HepG2 (cell line): ENCODE measurements around the gene ATRNL1. TPM values are rescaled to one million over a fixed set of nuclear protein-coding genes. Genes with fewer than 3 reads are reported as not detected.

Experiments
- ATAC-seq: fragments of 200-7000 bp; cut with Tn5 transposase; 3 replicates; pipeline ENCODE4 v1.9.1; 2020; ENCODE audit warnings: mild to moderate bottlenecking, moderate library complexity
- BruUV-seq: library from RNA; stranded (reverse); fragments of 400-500 nt; replicated peaks from 2 replicates; lab custom pipeline; 2021; lab: Mats Ljungman, UMichigan
- CTCF ChIA-PET: fragments of 300-600 bp; formaldehyde crosslinking; extraction: SDS; loops from one replicate; lab custom pipeline; 2021; ENCODE audit warnings: low total read pairs, inconsistent platforms, low intra/inter-chr PET ratio; lab: Yijun Ruan, JAX
- POLR2A ChIA-PET: fragments of 350-600 bp; sonication (Branson Sonifier 250); formaldehyde crosslinking; loops from one replicate; lab custom pipeline; 2020; ENCODE audit warnings: antibody characterized with exemption, inconsistent platforms; lab: Yijun Ruan, JAX
- DNase-seq: peaks from one replicate; pipeline ENCODE4 v3.0.0-alpha.2; 2015; ENCODE audit warnings: low spot score
- FAIRE-seq: peaks from 3 replicates; lab custom pipeline; 2011; peaks lifted over from hg19 to GRCh38; lab: Jason Lieb, UNC
- H2AFZ ChIP-seq: one replicate; pipeline ENCODE4 v1.6.1; 2011; ENCODE audit warnings: low read length, inconsistent platforms
- H3K27ac ChIP-seq: fragments of 300-600 bp; 3 replicates; pipeline ENCODE4 v1.8.0; 2011; ENCODE audit warnings: mixed run types, mild to moderate bottlenecking, mixed read lengths, low read length, inconsistent platforms; ENCODE audit not compliant: insufficient read depth; ENCODE audit errors: extremely low read length
- H3K27me3 ChIP-seq, 2 experiments: fragments of 200-600 bp in 1 of 2; 2 replicates in 1 of 2; 3 replicates in 1 of 2; pipeline versions ENCODE4 v1.6.0 to v1.8.0; 2011; ENCODE audit warnings: low read length in 2 of 2, mild to moderate bottlenecking in 2 of 2, moderate library complexity in 2 of 2, inconsistent platforms in 1 of 2; ENCODE audit not compliant: insufficient read depth in 2 of 2, control insufficient read depth in 1 of 2
- H3K36me3 ChIP-seq, 2 experiments: fragments of 200-600 bp in 1 of 2; replicated peaks in 1 of 2; 2 replicates in 1 of 2; 3 replicates in 1 of 2; pipeline versions ENCODE4 v1.5.1 to v1.8.0; 2011; ENCODE audit warnings: low read length in 2 of 2, inconsistent platforms in 1 of 2; ENCODE audit not compliant: insufficient read depth in 2 of 2, control insufficient read depth in 1 of 2
- H3K4me1 ChIP-seq: 2 replicates; pipeline ENCODE4 v1.5.1; 2012; ENCODE audit warnings: low read length, inconsistent platforms; ENCODE audit not compliant: insufficient read depth
- H3K4me2 ChIP-seq: 2 replicates; pipeline ENCODE4 v1.6.0; 2011; ENCODE audit warnings: low read depth, low read length, inconsistent platforms
- H3K4me3 ChIP-seq, 3 experiments: fragments of 200-600 bp in 1 of 3; sonication (generic), shearing (Covaris generic) in 1 of 3; replicated peaks in 1 of 3; 2 replicates each; pipeline ENCODE4 v1.5.1; 2011 to 2016; ENCODE audit warnings: low read length in 3 of 3, inconsistent platforms in 2 of 3, low read depth in 2 of 3, mild to moderate bottlenecking in 2 of 3, control low read depth in 1 of 3, mixed read lengths in 1 of 3; ENCODE audit not compliant: insufficient read depth in 1 of 3
- H3K79me2 ChIP-seq: one replicate; pipeline ENCODE4 v1.6.1; 2011; ENCODE audit warnings: low read length, inconsistent platforms; ENCODE audit not compliant: insufficient read depth
- H3K9ac ChIP-seq: 2 replicates; pipeline ENCODE4 v1.6.0; 2011; ENCODE audit warnings: mild to moderate bottlenecking, low read depth, low read length, inconsistent platforms; ENCODE audit not compliant: insufficient read depth
- H3K9me3 ChIP-seq: 2 replicates; pipeline ENCODE4 v1.5.1; 2012; ENCODE audit warnings: mild to moderate bottlenecking, low read length
- H4K20me1 ChIP-seq: 2 replicates; pipeline ENCODE4 v1.6.0; 2011; ENCODE audit warnings: inconsistent platforms, mild to moderate bottlenecking, low read length, moderate library complexity; ENCODE audit not compliant: insufficient read depth
- ARNT2 ChIP-seq: sonication (generic); formaldehyde crosslinking; IDR thresholded peaks from 2 replicates; pipeline ENCODE4 v1.8.0; 2022; ENCODE audit warnings: mild to moderate bottlenecking, low read depth, missing genetic modification reagents, moderate library complexity
- CEBPB ChIP-seq: IDR thresholded peaks from 2 replicates; pipeline ENCODE4 v1.6.1; 2011; ENCODE audit warnings: low read depth, low read length, improper control_type of control experiment, borderline replicate concordance
- ELF1 ChIP-seq: sonication (generic); formaldehyde crosslinking; IDR thresholded peaks from 2 replicates; pipeline ENCODE4 v1.4.0; 2020; ENCODE audit warnings: missing genetic modification reagents
- GLI4 ChIP-seq: sonication (generic); formaldehyde crosslinking; IDR thresholded peaks from 2 replicates; pipeline ENCODE4 v1.5.1; 2020; ENCODE audit warnings: missing genetic modification reagents, mild to moderate bottlenecking, moderate library complexity, borderline replicate concordance
- HMGA1 ChIP-seq: sonication (generic); formaldehyde crosslinking; conservative IDR thresholded peaks from 2 replicates; pipeline ENCODE4 v1.4.0; 2020; ENCODE audit warnings: missing genetic modification reagents
- HNRNPK ChIP-seq: fragments of 200-400 bp; formaldehyde crosslinking; IDR thresholded peaks from 2 replicates; pipeline ENCODE4 v1.6.1; 2018; ENCODE audit warnings: low read length, low read depth, moderate library complexity, mild to moderate bottlenecking; ENCODE audit not compliant: poor library complexity, severe bottlenecking
- RBFOX2 ChIP-seq: fragments of 200-400 bp; formaldehyde crosslinking; IDR thresholded peaks from 2 replicates; pipeline ENCODE4 v1.6.1; 2017; ENCODE audit warnings: low read depth, mild to moderate bottlenecking, low read length
- SMARCC2 ChIP-seq: fragments of 450-650 bp; IDR thresholded peaks from 2 replicates; pipeline ENCODE4 v1.6.1; 2017; ENCODE audit warnings: antibody characterized with exemption, mild to moderate bottlenecking
- SOX5 ChIP-seq: IDR thresholded peaks from 2 replicates; pipeline ENCODE4 v1.6.1; 2016; ENCODE audit warnings: borderline replicate concordance
- SOX6 ChIP-seq, 2 experiments: fragments of 450-650 bp in 1 of 2; sonication (generic) in 1 of 2; formaldehyde crosslinking in 1 of 2; IDR thresholded peaks; 2 replicates each; pipeline versions ENCODE4 v1.4.0 to v1.6.1; 2017 to 2020; ENCODE audit warnings: antibody characterized with exemption in 1 of 2, mild to moderate bottlenecking in 1 of 2, missing genetic modification reagents in 1 of 2
- SPEN ChIP-seq: sonication (generic); formaldehyde crosslinking; IDR thresholded peaks from 2 replicates; pipeline ENCODE4 v1.5.1; 2020; ENCODE audit warnings: low read depth, mild to moderate bottlenecking, missing genetic modification reagents
- UBTF ChIP-seq: sonication (generic); formaldehyde crosslinking; IDR thresholded peaks from 2 replicates; pipeline ENCODE4 v1.4.0; 2020; ENCODE audit warnings: mild to moderate bottlenecking, missing genetic modification reagents
- ZBTB1 ChIP-seq: sonication (generic); formaldehyde crosslinking; IDR thresholded peaks from 2 replicates; pipeline ENCODE4 v1.4.0; 2020; ENCODE audit warnings: missing genetic modification reagents, borderline replicate concordance
- ZBTB42 ChIP-seq: sonication (generic); formaldehyde crosslinking; IDR thresholded peaks from 2 replicates; pipeline ENCODE4 v1.5.0; 2020; ENCODE audit warnings: mild to moderate bottlenecking, missing genetic modification reagents
- ZFAT ChIP-seq: sonication (generic); formaldehyde crosslinking; conservative IDR thresholded peaks from 2 replicates; pipeline ENCODE4 v1.8.1; 2023; ENCODE audit warnings: missing genetic modification reagents, inconsistent platforms
- ZFP37 ChIP-seq: sonication (generic); formaldehyde crosslinking; IDR thresholded peaks from 2 replicates; pipeline ENCODE4 v1.4.0; 2020; ENCODE audit warnings: missing genetic modification reagents, borderline replicate concordance
- WGBS: methylation state at CpG from one replicate; pipeline ENCODE4 v1.1.6; 2017; ENCODE audit warnings: low lambda C conversion rate; 5-methylcytosine and 5-hydroxymethylcytosine counted together
- in situ Hi-C: cut with HindIII; loops from 2 replicates; pipeline ENCODE4 v1.10.0; 2017; ENCODE audit warnings: low pct_unique_long_range_greater_than_20kb; ENCODE audit not compliant: extremely low pct_ligation_motif_present
- intact Hi-C: fragments of 100-400 bp; cut with micrococcal nuclease; formaldehyde crosslinking; loops from one replicate; pipeline ENCODE4 v1.10.0; 2022; ENCODE audit not compliant: unreplicated experiment
- polyA plus RNA-seq, 8 experiments: library from polyadenylated mRNA; depleted of rRNA in 3 of 8; stranded (reverse) in 7 of 8; unstranded in 1 of 8; fragments of >200 nt; fragmentation: Illumina TruSeq in 4 of 8; extraction: Trizol in 4 of 8; gene quantifications; 2 replicates each; pipeline versions ENCODE4 v1.2.1 to v1.2.3, GENCODE V29; 2011 to 2016; ENCODE audit warnings: low read depth in 4 of 8, missing spikeins in 1 of 8, mixed read lengths in 1 of 8; ENCODE audit not compliant: insufficient read depth in 1 of 8
- total RNA-seq, 5 experiments: library from RNA; depleted of rRNA; stranded (reverse); fragments of >200 nt; fragmentation: Illumina TruSeq; extraction: Trizol; gene quantifications; 2 replicates each; pipeline ENCODE4 v1.2.3, GENCODE V29; 2016; ENCODE audit warnings: low read depth in 1 of 5
- TF ChIP-seq, protein P1 (sequence below): sonication (generic); formaldehyde crosslinking; IDR thresholded peaks from 2 replicates; pipeline ENCODE4 v1.4.0; 2020; ENCODE audit warnings: missing genetic modification reagents
- TF ChIP-seq, protein P2 (sequence below): fragments of 450-650 bp; IDR thresholded peaks from 2 replicates; pipeline ENCODE4 v1.6.1; 2017; ENCODE audit warnings: mild to moderate bottlenecking

The ATRNL1 gene
- total and polyA plus RNA-seq, 2 of the 13 experiments (the other 11 are each of a cell fraction or from before 2014, with no cell fraction given) = 0.04 TPM; not detected in 1

DNA sequence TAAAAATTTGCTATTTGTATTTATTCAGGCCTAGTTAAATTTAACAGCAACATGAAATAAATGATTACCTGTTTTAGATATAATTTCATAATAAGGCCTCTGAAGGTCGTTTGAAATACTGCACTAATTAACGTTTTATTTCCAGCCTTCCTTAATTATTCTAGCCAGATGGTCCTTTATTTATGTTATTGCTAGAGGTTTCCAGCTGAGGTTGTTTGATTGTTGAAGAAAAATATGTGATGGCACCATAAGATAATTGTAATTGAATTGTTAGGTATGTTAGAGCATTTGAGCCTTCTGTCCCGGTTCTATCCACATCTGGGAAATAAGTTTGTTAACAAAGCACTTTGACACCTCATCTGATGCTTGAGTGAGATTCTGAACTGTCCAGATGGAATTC is 556.1 kb downstream of the ATRNL1 start:
- BruUV-seq = no TSS peak
- no peaks in the 10 kb centered on the region for H4K20me1 ChIP-seq
- in situ Hi-C loops (no loop called here), intact Hi-C loops (no loop called here)
- H3K27me3 ChIP-seq = no peaks in the 10 kb centered on the region
- H3K4me3 ChIP-seq = no peak overlapping the region
- WGBS = 2% methylated on average over 3 of the region's 3 CpGs
- no peak for ATAC-seq
- POLR2A ChIA-PET = no interaction called here
- no peak overlapping the region for H3K9ac ChIP-seq
- no peak overlapping the region for H3K27ac ChIP-seq
- H3K79me2 ChIP-seq = no peaks in the 10 kb centered on the region
- FAIRE-seq = no peak
- peaks cover 14% of the 10 kb centered on the region; the same call in 1 of the 2 replicates for H3K4me1 ChIP-seq
- TF ChIP-seq SOX5 (CRISPR knock-in tag) = no peak
- TF ChIP-seq ZFP37 (CRISPR knock-in tag) = no peak
- no peak for TF ChIP-seq RBFOX2
- no peak for TF ChIP-seq UBTF (CRISPR knock-in tag)
- TF ChIP-seq CEBPB = no peak
- no peak for TF ChIP-seq ELF1 (CRISPR knock-in tag)
- no peak for TF ChIP-seq ARNT2
- TF ChIP-seq, protein P1, sequence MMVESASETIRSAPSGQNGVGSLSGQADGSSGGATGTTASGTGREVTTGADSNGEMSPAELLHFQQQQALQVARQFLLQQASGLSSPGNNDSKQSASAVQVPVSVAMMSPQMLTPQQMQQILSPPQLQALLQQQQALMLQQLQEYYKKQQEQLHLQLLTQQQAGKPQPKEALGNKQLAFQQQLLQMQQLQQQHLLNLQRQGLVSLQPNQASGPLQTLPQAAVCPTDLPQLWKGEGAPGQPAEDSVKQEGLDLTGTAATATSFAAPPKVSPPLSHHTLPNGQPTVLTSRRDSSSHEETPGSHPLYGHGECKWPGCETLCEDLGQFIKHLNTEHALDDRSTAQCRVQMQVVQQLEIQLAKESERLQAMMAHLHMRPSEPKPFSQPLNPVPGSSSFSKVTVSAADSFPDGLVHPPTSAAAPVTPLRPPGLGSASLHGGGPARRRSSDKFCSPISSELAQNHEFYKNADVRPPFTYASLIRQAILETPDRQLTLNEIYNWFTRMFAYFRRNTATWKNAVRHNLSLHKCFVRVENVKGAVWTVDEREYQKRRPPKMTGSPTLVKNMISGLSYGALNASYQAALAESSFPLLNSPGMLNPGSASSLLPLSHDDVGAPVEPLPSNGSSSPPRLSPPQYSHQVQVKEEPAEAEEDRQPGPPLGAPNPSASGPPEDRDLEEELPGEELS = no peak
- TF ChIP-seq HMGA1 (CRISPR knock-in tag) = no peak
- no peak for TF ChIP-seq ZFAT (CRISPR knock-in tag)
- no peak for TF ChIP-seq ZBTB42 (CRISPR knock-in tag)
- TF ChIP-seq ZBTB1 (CRISPR knock-in tag) = no peak
- no peak for TF ChIP-seq SMARCC2
- TF ChIP-seq SOX6 (IDR thresholded peaks at IDR 0.05) = no peak
- no peak for TF ChIP-seq SOX6 (CRISPR knock-in tag; IDR thresholded peaks at IDR 0.05)
- TF ChIP-seq SPEN (CRISPR knock-in tag) = no peak
- no peak for TF ChIP-seq HNRNPK
- no peak for TF ChIP-seq GLI4
- TF ChIP-seq, protein P2, sequence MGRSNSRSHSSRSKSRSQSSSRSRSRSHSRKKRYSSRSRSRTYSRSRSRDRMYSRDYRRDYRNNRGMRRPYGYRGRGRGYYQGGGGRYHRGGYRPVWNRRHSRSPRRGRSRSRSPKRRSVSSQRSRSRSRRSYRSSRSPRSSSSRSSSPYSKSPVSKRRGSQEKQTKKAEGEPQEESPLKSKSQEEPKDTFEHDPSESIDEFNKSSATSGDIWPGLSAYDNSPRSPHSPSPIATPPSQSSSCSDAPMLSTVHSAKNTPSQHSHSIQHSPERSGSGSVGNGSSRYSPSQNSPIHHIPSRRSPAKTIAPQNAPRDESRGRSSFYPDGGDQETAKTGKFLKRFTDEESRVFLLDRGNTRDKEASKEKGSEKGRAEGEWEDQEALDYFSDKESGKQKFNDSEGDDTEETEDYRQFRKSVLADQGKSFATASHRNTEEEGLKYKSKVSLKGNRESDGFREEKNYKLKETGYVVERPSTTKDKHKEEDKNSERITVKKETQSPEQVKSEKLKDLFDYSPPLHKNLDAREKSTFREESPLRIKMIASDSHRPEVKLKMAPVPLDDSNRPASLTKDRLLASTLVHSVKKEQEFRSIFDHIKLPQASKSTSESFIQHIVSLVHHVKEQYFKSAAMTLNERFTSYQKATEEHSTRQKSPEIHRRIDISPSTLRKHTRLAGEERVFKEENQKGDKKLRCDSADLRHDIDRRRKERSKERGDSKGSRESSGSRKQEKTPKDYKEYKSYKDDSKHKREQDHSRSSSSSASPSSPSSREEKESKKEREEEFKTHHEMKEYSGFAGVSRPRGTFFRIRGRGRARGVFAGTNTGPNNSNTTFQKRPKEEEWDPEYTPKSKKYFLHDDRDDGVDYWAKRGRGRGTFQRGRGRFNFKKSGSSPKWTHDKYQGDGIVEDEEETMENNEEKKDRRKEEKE = no peak
- H3K4me2 ChIP-seq = no peak overlapping the region
- CTCF ChIA-PET = no interaction called here
- H3K36me3 ChIP-seq = no peaks in the 10 kb centered on the region
- H2AFZ ChIP-seq = no peak overlapping the region
- DNase-seq = no peak
- H3K9me3 ChIP-seq = no peaks in the 10 kb centered on the region
